ENCODE data around the gene SNRPD3.

The SNRPD3 gene

DNA sequence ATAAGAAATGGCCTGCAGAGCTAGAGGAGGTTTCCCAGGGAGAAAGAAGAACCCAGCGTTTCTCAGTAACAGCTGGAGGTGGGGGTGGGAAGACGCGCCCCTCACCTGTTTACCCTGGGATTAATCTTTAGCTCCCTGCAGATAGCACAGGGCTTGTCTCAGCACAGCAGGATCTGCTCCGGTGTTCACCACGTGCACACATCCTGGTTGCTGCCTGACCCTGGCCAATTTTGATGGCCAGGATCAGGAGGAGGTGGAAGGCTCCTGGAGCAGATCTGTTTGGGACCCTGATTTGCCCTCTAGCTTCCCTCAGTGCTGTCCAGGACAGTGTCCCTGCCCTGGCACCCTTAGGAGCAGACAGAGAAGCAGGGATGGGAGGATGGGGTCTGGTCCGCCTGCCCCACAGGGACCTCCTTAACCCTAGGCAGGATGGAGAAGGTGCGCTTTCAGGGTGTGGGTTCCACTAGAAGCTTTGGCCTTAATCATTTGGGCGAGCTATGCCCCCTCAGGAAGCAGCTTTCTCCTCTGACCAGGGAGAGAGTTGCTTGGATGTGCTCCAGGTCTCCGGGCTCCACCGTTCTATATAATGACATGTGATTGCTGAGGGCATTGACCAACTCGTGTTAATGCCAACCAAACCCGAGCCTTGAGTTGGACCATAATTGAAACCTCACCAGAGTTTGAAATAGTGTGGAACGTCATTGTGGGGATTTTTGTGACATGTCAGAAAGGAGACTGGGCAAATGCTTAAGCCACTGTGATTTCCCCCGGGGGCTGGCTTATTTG lies 41.4 kb upstream of the SNRPD3 start:
- DNase-seq (ENCODE audit: extremely low read depth, low read depth), result no peak
- TF ChIP-seq, protein P1, sequence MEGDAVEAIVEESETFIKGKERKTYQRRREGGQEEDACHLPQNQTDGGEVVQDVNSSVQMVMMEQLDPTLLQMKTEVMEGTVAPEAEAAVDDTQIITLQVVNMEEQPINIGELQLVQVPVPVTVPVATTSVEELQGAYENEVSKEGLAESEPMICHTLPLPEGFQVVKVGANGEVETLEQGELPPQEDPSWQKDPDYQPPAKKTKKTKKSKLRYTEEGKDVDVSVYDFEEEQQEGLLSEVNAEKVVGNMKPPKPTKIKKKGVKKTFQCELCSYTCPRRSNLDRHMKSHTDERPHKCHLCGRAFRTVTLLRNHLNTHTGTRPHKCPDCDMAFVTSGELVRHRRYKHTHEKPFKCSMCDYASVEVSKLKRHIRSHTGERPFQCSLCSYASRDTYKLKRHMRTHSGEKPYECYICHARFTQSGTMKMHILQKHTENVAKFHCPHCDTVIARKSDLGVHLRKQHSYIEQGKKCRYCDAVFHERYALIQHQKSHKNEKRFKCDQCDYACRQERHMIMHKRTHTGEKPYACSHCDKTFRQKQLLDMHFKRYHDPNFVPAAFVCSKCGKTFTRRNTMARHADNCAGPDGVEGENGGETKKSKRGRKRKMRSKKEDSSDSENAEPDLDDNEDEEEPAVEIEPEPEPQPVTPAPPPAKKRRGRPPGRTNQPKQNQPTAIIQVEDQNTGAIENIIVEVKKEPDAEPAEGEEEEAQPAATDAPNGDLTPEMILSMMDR (IDR thresholded peaks at IDR 0.05; ENCODE audit: low read depth, low read length), result no peak

DNA sequence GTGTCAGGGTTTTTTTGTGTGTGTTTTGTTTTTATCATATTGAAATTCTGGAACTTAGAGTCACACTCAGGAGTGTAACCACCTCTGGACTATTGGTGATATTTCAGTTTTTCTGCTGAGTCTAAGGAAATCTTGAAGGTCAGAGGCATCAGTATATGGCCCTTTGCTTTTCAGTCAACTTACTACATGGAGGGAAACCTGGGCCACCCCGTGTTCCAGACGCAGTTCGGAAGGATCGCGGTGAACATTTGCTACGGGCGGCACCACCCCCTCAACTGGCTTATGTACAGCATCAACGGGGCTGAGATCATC lies 40.8 kb upstream of the SNRPD3 start:
- TF ChIP-seq, protein P1 (IDR thresholded peaks at IDR 0.05; ENCODE audit: low read depth, low read length), result no peak
- DNase-seq (ENCODE audit: extremely low read depth, low read depth), result no peak

DNA sequence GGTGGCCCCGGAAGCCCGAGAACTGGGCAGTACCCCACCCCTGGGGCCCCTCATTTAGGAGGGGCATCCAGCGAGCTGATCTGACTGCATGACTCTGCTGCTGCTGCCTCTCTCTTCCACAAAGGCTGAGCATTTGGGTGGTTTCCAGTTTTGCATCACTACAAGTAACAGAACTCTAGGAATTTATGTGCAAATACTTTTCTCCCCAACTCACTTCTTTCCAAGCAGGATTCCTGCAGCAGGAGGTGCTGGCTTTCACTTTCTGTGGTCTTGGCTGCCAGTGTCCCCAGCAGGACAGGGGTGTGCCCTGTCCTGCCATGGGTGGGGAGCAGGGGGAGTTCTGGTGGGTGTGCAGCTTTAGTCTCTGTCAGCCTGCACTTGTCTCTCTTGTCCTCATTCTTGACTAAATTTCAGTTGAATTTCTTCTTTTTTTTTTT lies 39.5 kb upstream of the SNRPD3 start:
- peak; percentile 69 for DNase-seq (ENCODE audit: extremely low read depth, low read depth)
- TF ChIP-seq, protein P1 (IDR thresholded peaks at IDR 0.05; ENCODE audit: low read depth, low read length), result peak; percentile 9; the same call in 1 of the 2 replicates

DNA sequence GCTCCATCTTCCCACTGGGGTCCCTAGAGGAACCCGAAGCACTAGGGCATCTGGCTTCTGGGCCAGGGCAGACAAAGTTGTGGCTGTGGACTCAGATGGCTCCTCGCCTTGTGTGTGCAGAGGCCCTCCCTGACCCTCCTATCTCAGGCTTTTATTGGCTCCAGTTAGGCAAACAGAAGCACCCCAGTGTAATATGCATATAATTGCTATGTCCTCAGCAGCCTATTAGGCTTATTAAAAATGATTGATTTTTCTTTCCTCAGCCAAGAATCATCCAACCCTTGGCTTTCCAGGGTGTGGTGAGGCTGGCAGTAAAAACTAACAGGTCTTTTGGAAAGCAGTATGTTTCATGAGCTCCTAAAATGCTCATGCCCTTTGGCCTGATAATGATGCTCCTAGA lies 38.4 kb upstream of the SNRPD3 start:
- TF ChIP-seq, protein P1 (IDR thresholded peaks at IDR 0.05; ENCODE audit: low read depth, low read length), result no peak
- no peak for DNase-seq (ENCODE audit: extremely low read depth, low read depth)

DNA sequence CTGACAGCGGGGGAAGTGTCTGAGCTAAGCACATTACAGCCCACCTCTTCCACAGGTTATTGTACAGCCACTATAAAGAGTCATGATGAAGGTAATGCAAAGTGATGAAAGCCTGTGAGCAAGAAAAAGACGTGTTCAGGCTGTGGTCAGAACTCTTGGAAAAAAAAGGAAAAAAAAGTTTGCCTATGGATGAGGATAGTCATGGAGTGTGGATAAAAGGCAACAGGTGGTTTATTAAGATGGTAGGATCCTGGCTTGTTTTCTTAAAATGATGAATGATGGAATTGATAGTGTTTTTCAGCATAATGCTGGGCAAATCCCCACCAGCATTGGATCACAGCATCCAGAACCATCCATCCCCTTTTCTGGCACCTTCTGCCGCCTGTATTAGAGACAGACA lies 37.6 kb upstream of the SNRPD3 start:
- TF ChIP-seq, protein P1 (IDR thresholded peaks at IDR 0.05; ENCODE audit: low read depth, low read length), result no peak
- no peak for DNase-seq (ENCODE audit: extremely low read depth, low read depth)

DNA sequence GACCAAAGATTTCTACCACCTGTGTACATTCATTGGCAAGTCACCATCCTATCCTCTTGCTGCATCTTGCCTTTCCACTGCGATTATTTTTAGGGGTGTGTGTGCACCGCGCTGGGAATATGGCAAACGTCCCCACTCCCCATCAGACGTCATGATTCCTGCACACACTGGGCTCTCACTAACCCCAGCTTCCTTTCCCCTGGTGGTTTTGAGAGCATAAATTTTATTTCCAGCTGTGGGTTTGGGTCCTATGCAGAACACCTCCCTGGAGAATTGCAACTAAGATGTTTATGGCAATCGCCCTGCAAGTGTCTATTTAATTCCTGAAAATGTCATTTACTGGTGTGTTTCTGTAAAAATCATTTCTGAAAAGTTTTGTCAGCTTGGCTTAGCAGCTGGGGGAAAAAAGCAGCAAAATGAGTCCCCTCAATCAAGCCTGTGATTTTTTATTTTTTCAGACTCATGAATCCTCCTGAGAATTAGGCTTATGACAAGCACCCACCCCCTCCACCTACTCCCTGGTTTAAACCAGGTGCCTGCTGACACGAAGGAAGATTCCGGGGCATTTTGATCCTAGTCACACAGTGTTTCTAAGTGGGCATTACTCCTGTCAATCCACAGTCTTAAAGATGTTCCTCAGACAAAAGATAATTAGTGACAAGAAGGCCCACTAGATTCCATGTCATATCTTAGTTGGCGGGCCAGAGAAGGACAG lies 36.9 kb upstream of the SNRPD3 start:
- no peak for DNase-seq (ENCODE audit: extremely low read depth, low read depth)
- TF ChIP-seq, protein P1 (IDR thresholded peaks at IDR 0.05; ENCODE audit: low read depth, low read length), result no peak

DNA sequence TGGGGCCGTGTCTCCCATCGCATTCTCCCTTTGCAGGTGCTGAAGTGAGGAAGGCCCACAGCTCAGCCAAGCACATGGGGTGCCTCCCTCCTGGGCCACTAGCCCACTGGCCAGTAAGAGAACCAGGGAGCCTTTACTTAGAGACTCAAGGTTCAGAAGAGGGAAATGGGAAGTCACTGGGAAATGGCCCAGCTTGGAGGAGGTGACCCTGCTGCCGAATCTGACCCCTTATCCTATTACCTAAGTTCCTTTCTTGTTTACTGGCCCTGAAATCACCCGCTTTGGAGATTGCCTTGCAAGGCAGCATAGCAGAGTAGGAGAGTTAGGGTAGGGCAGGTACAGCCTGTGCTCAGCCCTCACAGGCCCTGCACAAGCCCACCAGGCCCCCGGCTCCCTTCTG lies 36.3 kb upstream of the SNRPD3 start:
- no peak for DNase-seq (ENCODE audit: extremely low read depth, low read depth)
- TF ChIP-seq, protein P1 (IDR thresholded peaks at IDR 0.05; ENCODE audit: low read depth, low read length), result no peak

All from AG09319 (cell line).